ENCODE measurements around the gene ANHX. TPM values are rescaled to one million over a fixed set of nuclear protein-coding genes. Genes with fewer than 3 reads are reported as not detected.

The ANHX gene
- total and polyA plus RNA-seq, 5 donors: not detected

- WGBS: 98% methylated on average over 7 of the region's 7 CpGs
- intact Hi-C loops (cut with DNase I): no loop called here
- DNase-seq (no peak), ATAC-seq (no peak)
- Histone ChIP-seq H3K4me3 (ENCODE audit: low read length) (peak overlapping the region; percentile 18), H3K4me1 (ENCODE audit: control insufficient read depth, insufficient read depth, low read length) (no peaks in the 10 kb centered on the region), H3K9me3 (ENCODE audit: control insufficient read depth, low read length) (peaks cover 22% of the 10 kb centered on the region), H3K27ac (ENCODE audit: low read length) (no peak overlapping the region), H3K27me3 (ENCODE audit: control insufficient read depth, insufficient read depth) (no peaks in the 10 kb centered on the region)
Measured at GRCh38 chr12:133203344-133204263, 32.1 kb downstream of the ANHX start.

DNA sequence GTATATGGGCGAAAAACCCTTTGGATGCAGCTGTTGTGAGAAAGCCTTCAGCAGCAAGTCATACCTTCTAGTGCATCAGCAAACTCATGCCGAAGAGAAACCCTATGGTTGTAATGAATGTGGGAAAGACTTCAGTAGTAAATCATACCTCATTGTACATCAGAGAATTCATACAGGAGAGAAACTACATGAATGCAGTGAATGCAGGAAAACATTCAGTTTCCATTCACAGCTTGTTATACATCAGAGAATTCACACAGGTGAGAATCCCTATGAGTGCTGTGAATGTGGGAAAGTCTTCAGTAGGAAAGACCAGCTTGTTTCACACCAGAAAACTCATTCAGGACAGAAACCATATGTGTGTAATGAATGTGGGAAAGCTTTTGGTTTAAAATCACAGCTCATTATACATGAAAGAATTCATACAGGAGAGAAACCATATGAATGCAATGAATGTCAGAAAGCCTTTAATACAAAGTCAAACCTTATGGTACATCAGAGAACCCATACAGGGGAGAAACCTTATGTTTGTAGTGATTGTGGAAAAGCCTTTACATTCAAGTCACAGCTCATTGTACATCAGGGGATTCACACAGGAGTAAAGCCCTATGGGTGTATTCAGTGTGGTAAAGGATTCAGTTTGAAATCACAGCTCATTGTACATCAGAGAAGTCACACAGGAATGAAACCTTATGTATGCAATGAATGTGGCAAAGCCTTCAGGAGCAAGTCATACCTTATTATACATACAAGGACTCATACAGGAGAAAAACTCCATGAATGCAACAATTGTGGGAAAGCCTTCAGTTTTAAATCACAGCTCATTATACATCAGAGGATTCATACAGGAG is 33.0 kb downstream of the ANHX start:
- ATAC-seq (no peak), DNase-seq (no peak)
- intact Hi-C loops (cut with DNase I): no loop called here
- H3K9me3 ChIP-seq (ENCODE audit: control insufficient read depth, low read length): peaks cover 20% of the 10 kb centered on the region
- no peaks in the 10 kb centered on the region for H3K27me3 ChIP-seq (ENCODE audit: control insufficient read depth, insufficient read depth)
- H3K4me3 ChIP-seq (ENCODE audit: low read length): peak overlapping the region; percentile 16
- WGBS: 98% methylated on average over 2 of the region's 2 CpGs
- H3K4me1 ChIP-seq (ENCODE audit: control insufficient read depth, insufficient read depth, low read length): no peaks in the 10 kb centered on the region
- H3K27ac ChIP-seq (ENCODE audit: low read length): no peak overlapping the region

GRCh38 chr12:133201888-133202287 is 33.8 kb downstream of the ANHX start:
- H3K27ac ChIP-seq (ENCODE audit: low read length): no peak overlapping the region
- no peak for ATAC-seq
- intact Hi-C loops (cut with DNase I): no loop called here
- no peaks in the 10 kb centered on the region for H3K4me1 ChIP-seq (ENCODE audit: control insufficient read depth, insufficient read depth, low read length)
- H3K4me3 ChIP-seq (ENCODE audit: low read length): peak overlapping the region; percentile 9
- peaks cover 17% of the 10 kb centered on the region for H3K9me3 ChIP-seq (ENCODE audit: control insufficient read depth, low read length)
- 97% methylated on average over 2 of the region's 2 CpGs for WGBS
- H3K27me3 ChIP-seq (ENCODE audit: control insufficient read depth, insufficient read depth): no peaks in the 10 kb centered on the region
- DNase-seq: no peak

DNA sequence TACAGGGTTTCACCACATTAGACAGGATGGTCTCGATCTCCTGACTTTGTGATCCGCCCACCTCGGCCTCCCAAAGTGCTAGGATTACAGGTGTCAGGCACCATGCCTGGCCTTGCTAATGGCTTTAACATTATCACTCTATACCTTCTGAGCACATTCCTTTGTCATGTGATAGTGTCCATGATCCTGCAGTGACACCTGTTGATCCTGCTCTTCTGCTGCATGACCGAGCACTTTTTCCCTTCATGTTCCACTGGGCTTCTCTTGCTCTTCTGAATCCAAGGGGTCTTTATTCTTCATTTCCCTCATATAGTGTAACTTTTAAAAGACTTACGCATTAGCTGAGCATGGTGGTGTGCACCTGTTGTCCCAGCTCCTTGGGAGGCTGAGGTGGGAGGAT is 42.8 kb downstream of the ANHX start:
- intact Hi-C loops (cut with DNase I): no loop called here
- 99% methylated on average over 5 of the region's 5 CpGs for WGBS

DNA sequence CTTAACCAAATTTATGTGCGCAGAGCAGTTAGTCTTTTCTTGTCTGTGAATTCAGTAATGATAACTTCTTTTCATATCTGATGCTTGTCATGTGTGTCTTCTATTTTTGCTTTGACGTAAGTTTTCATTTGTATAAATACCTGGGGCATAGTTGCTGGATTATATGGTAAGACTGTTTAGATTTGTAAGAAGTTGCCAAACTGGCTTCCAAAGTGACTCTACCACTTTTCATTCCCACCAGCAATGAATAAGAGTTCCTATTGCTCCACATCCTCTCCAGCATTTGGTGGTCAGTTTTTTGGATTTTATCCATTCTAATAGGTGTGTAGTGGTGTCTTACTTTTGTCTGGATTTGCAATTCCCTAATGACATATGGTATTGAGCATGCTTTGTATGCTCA is 45.5 kb downstream of the ANHX start:
- no peak for ATAC-seq
- WGBS: 96% methylated on average over 2 of the region's 2 CpGs
- H3K27ac ChIP-seq (ENCODE audit: low read length): no peak overlapping the region
- H3K9me3 ChIP-seq (ENCODE audit: control insufficient read depth, low read length): peaks cover 37% of the 10 kb centered on the region
- no peaks in the 10 kb centered on the region for H3K27me3 ChIP-seq (ENCODE audit: control insufficient read depth, insufficient read depth)
- no peak overlapping the region for H3K4me3 ChIP-seq (ENCODE audit: low read length)
- no peaks in the 10 kb centered on the region for H3K4me1 ChIP-seq (ENCODE audit: control insufficient read depth, insufficient read depth, low read length)
- intact Hi-C loops (cut with DNase I): no loop called here
- no peak for DNase-seq

More for the DNA sequence above, 42.8 kb downstream of the ANHX start:
- DNase-seq: no peak
- peaks cover 38% of the 10 kb centered on the region for H3K9me3 ChIP-seq (ENCODE audit: control insufficient read depth, low read length)
- H3K27me3 ChIP-seq (ENCODE audit: control insufficient read depth, insufficient read depth): no peaks in the 10 kb centered on the region
- no peaks in the 10 kb centered on the region for H3K4me1 ChIP-seq (ENCODE audit: control insufficient read depth, insufficient read depth, low read length)
- H3K4me3 ChIP-seq (ENCODE audit: low read length): no peak overlapping the region
- no peak for ATAC-seq
- H3K27ac ChIP-seq (ENCODE audit: low read length): no peak overlapping the region

GRCh38 chr12:133181238-133181959 is 54.3 kb downstream of the ANHX start, which contains the start of gene ZNF268:
TSS of gene ZNF268 (plus strand) at chr12:133181495. CDS start at chr12:133181998, 503 bp downstream.
- H3K4me3 ChIP-seq (ENCODE audit: low read length): peak within 1 kb of the TSS; percentile 96
- ATAC-seq (peak; percentile 98), DNase-seq (peak; percentile 94 to 97 (median 97))
- no peaks in the 10 kb centered on the region for H3K27me3 ChIP-seq (ENCODE audit: control insufficient read depth, insufficient read depth)
- intact Hi-C loops (cut with DNase I): no loop called here
- WGBS: 1% methylated on average over 40 of the region's 40 CpGs
- H3K9me3 ChIP-seq (ENCODE audit: control insufficient read depth, low read length): peaks cover 6% of the 10 kb centered on the region
- no peaks in the 10 kb centered on the region for H3K4me1 ChIP-seq (ENCODE audit: control insufficient read depth, insufficient read depth, low read length)
- H3K27ac ChIP-seq (ENCODE audit: low read length): peak within 1 kb of the TSS; percentile 49

- H3K27ac ChIP-seq (ENCODE audit: low read length): no peak overlapping the region
- no peak overlapping the region for H3K4me3 ChIP-seq (ENCODE audit: low read length)
- no peak for ATAC-seq
- no peaks in the 10 kb centered on the region for H3K4me1 ChIP-seq (ENCODE audit: control insufficient read depth, insufficient read depth, low read length)
- no peak for DNase-seq
- intact Hi-C loops (cut with DNase I): no loop called here
- 98% methylated on average over 8 of the region's 8 CpGs for WGBS
- H3K9me3 ChIP-seq (ENCODE audit: control insufficient read depth, low read length): peaks cover 6% of the 10 kb centered on the region
- H3K27me3 ChIP-seq (ENCODE audit: control insufficient read depth, insufficient read depth): no peaks in the 10 kb centered on the region
Measured at GRCh38 chr12:133180669-133181068, 55.0 kb downstream of the ANHX start.

DNA sequence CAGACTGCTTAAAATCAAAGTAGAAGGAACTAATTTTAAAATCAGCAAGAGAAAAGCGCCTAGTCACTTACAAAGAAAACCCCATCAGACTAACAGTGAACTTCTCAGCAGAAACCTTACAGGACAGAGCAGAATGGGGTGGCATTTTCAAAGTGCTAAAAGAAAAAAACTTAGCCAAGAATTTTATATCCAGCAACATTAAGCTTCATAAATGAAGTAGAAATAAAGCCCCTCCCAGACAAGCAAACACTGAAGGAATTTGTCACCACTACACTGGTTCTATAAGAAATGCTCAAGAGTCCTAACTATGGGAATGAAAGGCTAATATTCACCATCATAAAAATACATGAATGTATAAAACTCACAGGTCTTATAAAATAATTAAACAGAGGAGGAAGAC is 60.8 kb downstream of the ANHX start:
- H3K4me3 ChIP-seq (ENCODE audit: low read length): no peak overlapping the region
- no peaks in the 10 kb centered on the region for H3K4me1 ChIP-seq (ENCODE audit: control insufficient read depth, insufficient read depth, low read length)
- H3K27me3 ChIP-seq (ENCODE audit: control insufficient read depth, insufficient read depth): no peaks in the 10 kb centered on the region
- WGBS: 75% methylated on average over 1 of the region's 1 CpG
- no peak overlapping the region for H3K27ac ChIP-seq (ENCODE audit: low read length)
- no peak for ATAC-seq
- peaks cover 3% of the 10 kb centered on the region for H3K9me3 ChIP-seq (ENCODE audit: control insufficient read depth, low read length)
- intact Hi-C loops (cut with DNase I): no loop called here
- no peak for DNase-seq

DNA sequence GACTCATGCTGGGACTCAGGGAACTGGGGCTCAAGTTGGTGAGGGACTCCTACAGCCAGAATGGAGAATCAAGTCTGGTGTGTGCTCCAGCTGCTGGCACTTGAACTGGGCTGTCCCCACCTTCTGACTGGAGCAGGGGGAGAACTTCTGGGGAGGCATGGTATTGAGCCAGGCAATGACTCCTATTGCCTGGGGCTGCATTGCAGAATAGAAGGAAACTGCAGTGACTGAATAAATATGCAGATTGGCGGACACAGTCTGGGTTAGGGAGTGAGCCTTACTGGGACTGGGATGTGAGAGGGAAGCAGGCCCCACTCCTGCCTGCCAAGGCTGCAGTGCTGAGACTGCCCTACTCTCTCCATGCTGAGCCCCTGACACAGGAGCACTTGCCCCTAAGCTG is 63.2 kb downstream of the ANHX start:
- Histone ChIP-seq H3K4me3 (ENCODE audit: low read length) (no peak overlapping the region), H3K27ac (ENCODE audit: low read length) (no peak overlapping the region), H3K4me1 (ENCODE audit: control insufficient read depth, insufficient read depth, low read length) (no peaks in the 10 kb centered on the region), H3K9me3 (ENCODE audit: control insufficient read depth, low read length) (peaks cover 3% of the 10 kb centered on the region), H3K27me3 (ENCODE audit: control insufficient read depth, insufficient read depth) (no peaks in the 10 kb centered on the region)
- no peak for DNase-seq
- WGBS: 84% methylated on average over 1 of the region's 1 CpG
- intact Hi-C loops (cut with DNase I): no loop called here
- no peak for ATAC-seq

Measured in right cardiac atrium (tissue), 5 donors.